Activated CD4-positive, alpha-beta T cell treated with anti-CD3 and anti-CD28 coated beads, Interleukin-2, amount 10 ng/mL, durations not matched to agents 24 days and 14 days (primary cell): ENCODE results near the gene SPIRE2. TPM values are rescaled to one million over a fixed set of nuclear protein-coding genes. Genes with fewer than 3 reads are reported as not detected.

Experiments
- DNase-seq: peaks from one replicate; pipeline ENCODE4 v3.0.0; 2022
- H3K27ac Mint-ChIP-seq: one replicate; pipeline ENCODE4 v1.8.0; 2022; ENCODE audit warnings: mild to moderate bottlenecking, mixed read lengths
- H3K27me3 Mint-ChIP-seq: one replicate; pipeline ENCODE4 v1.8.0; 2022; ENCODE audit warnings: mixed read lengths
- H3K36me3 Mint-ChIP-seq: one replicate; pipeline ENCODE4 v1.8.0; 2022; ENCODE audit warnings: low read depth, mild to moderate bottlenecking, mixed read lengths
- H3K4me1 Mint-ChIP-seq: one replicate; pipeline ENCODE4 v1.8.0; 2021; ENCODE audit warnings: mixed read lengths
- H3K4me3 Mint-ChIP-seq: one replicate; pipeline ENCODE4 v1.8.0; 2022; ENCODE audit warnings: mild to moderate bottlenecking, moderate library complexity, mixed read lengths
- H3K9me3 Mint-ChIP-seq: one replicate; pipeline ENCODE4 v1.8.0; 2021; ENCODE audit warnings: mixed read lengths
- intact Hi-C: fragments of 100-400 bp; cut with micrococcal nuclease; formaldehyde crosslinking; loops from one replicate; pipeline ENCODE4 v1.15.1; 2023
- total RNA-seq: library from RNA; stranded (reverse); gene quantifications from 2 replicates; pipeline ENCODE4 v1.2.3, GENCODE V29; 2022

The SPIRE2 gene
- total RNA-seq, 1 donor from 2014 or later: 2.0 TPM

DNA sequence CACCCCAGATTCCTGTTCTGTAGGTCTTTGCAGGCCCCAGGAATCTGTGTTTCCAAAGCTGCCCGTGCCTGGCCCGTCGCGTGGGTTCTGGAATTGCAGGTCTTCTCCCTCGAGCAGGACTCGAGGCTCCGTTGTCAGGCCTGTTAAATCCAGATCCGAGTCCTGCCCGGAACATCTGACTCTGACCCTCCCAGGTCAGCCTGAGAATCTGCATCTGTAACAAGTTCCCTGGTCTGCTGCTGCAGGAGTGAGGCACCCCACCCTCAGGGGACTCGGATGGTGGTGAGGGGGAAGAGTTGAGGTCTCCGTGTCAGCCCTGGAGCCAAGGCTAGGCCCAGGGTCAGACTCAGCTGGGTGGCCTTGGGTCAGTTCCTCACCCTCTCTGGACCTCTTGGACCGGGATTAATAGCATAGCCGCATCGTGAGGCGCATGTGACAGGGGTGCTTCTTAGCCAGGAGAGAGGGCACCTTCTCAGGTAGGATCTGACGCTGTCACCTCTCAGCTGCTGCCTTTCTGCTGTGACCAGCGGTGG lies 8.8 kb downstream of the SPIRE2 start:
- no peaks in the 10 kb centered on the region for H3K36me3 Mint-ChIP-seq
- H3K4me1 Mint-ChIP-seq: peaks cover 20% of the 10 kb centered on the region
- peak overlapping the region; percentile 60 for H3K4me3 Mint-ChIP-seq
- no peaks in the 10 kb centered on the region for H3K9me3 Mint-ChIP-seq
- H3K27ac Mint-ChIP-seq: no peak overlapping the region
- DNase-seq: no peak
- intact Hi-C loops: no loop called here
- H3K27me3 Mint-ChIP-seq: peaks cover 2% of the 10 kb centered on the region

- H3K27ac Mint-ChIP-seq: peak overlapping the region; percentile 43
- peaks cover 24% of the 10 kb centered on the region for H3K4me1 Mint-ChIP-seq
- no peak overlapping the region for H3K4me3 Mint-ChIP-seq
- intact Hi-C loops: no loop called here
- peak; percentile 83 for DNase-seq
- no peaks in the 10 kb centered on the region for H3K36me3 Mint-ChIP-seq
- no peaks in the 10 kb centered on the region for H3K27me3 Mint-ChIP-seq
- no peaks in the 10 kb centered on the region for H3K9me3 Mint-ChIP-seq
Measured at GRCh38 chr16:89841275-89841674, 13.0 kb downstream of the SPIRE2 start.

DNA sequence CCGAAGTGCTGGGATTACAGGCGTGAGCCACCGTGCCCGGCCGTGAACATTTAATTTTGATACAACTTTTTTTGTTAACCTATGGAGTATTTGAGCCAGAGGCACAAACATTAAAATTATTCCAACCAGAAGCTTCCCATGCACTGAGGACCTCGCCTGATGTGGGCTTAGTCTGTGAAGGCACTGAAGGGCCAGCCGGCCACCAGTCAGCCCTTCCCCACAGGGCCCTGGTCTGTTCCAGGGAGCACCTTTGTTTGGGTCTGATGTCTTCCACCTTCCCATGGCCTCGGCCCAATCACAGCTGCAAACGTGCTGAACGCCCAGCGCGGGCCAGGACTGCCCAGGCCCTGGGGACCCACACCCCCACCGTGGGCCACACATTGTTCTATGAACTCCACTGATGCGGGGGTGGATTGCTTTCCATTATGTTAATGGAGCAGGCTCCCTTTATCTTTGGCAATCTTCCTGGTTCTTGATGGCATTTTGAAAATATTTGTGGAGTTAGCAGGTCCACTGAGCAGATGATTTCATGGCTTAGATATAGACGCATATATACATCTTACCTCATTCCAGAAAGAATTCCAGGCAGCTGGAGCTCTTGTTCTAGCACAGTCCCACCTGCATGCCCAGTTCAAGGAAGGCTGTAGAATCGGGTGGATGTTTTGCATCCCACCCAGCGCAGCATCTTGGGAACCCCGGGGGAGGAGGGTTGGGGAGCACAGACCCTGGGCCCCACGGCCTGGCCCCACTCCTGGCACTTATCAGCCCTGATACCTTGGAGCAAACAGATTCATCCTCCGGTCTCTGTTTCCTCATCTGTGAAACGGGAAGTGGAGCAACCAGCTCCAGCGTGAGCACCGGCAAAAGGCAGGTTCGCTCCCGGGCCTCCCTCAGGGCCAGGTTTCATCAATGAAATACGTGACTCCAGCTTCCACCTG lies 14.5 kb downstream of the SPIRE2 start:
- Mint-ChIP-seq H3K9me3 (no peaks in the 10 kb centered on the region), H3K27ac (no peak overlapping the region), H3K27me3 (no peaks in the 10 kb centered on the region), H3K4me1 (peaks cover 18% of the 10 kb centered on the region), H3K4me3 (no peak overlapping the region), H3K36me3 (no peaks in the 10 kb centered on the region)
- intact Hi-C loops: no loop called here
- DNase-seq: no peak

- Mint-ChIP-seq H3K27me3 (no peaks in the 10 kb centered on the region), H3K4me3 (no peak overlapping the region), H3K4me1 (peaks cover 12% of the 10 kb centered on the region), H3K9me3 (no peaks in the 10 kb centered on the region), H3K36me3 (no peaks in the 10 kb centered on the region), H3K27ac (no peak overlapping the region)
- intact Hi-C loops: no loop called here
- DNase-seq: no peak
Measured at GRCh38 chr16:89843409-89844350, 15.4 kb downstream of the SPIRE2 start.

- H3K4me3 Mint-ChIP-seq: no peak overlapping the region
- H3K4me1 Mint-ChIP-seq: peaks cover 10% of the 10 kb centered on the region
Measured at GRCh38 chr16:89844739-89845339, 16.6 kb downstream of the SPIRE2 start.

DNA sequence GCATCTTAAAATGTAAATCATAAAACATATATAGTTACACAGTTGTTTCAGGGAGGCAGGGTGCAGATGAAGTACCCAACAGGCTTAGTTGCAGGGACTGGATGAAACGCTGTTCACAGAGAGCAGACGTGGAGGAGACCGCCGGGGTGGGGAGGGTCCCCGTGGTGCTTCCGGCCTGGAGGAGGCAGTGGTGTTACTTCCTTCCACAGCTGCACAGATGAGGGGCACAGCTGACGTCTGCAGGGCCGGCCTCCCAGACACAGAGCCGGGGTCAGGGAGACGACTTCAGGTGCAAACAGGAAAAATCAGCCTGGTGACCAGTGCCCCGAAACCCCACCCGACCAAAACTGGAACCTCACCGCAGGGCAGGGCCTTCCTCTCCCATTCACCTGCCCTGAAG lies 17.1 kb downstream of the SPIRE2 start:
- Mint-ChIP-seq H3K36me3 (no peaks in the 10 kb centered on the region), H3K9me3 (no peaks in the 10 kb centered on the region), H3K4me3 (no peak overlapping the region), H3K27ac (no peak overlapping the region), H3K4me1 (peaks cover 10% of the 10 kb centered on the region), H3K27me3 (no peaks in the 10 kb centered on the region)
- intact Hi-C loops: no loop called here
- peak; percentile 67 for DNase-seq

More at GRCh38 chr16:89844739-89845339, 16.6 kb downstream of the SPIRE2 start:
- Mint-ChIP-seq H3K27ac (no peak overlapping the region), H3K27me3 (no peaks in the 10 kb centered on the region), H3K9me3 (no peaks in the 10 kb centered on the region), H3K36me3 (no peaks in the 10 kb centered on the region)
- DNase-seq: no peak
- intact Hi-C loops: no loop called here

GRCh38 chr16:89847051-89847939 lies 19.0 kb downstream of the SPIRE2 start:
- Mint-ChIP-seq H3K27ac (no peak overlapping the region), H3K36me3 (no peaks in the 10 kb centered on the region), H3K27me3 (no peaks in the 10 kb centered on the region), H3K9me3 (no peaks in the 10 kb centered on the region), H3K4me3 (no peak overlapping the region), H3K4me1 (peaks cover 4% of the 10 kb centered on the region)
- DNase-seq: no peak
- intact Hi-C loops: no loop called here

DNA sequence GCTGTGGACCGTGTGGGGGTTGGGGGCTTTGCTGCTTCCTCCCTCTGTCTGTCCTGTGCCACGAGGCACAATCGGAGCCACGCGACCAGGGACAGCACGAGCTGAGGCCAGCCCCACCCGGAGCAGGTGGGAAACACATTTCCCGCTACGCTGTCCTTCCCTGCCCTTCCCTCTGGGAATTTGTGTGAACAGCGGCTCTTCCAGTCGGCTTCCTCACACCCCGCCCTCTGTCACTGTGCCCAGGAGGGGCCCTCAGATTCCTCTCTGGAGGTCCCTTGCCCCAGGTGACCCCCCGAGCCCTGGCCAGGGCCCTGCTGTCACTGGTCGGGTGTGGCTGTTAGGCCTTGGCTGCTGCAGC lies 19.6 kb downstream of the SPIRE2 start:
- H3K27me3 Mint-ChIP-seq: no peaks in the 10 kb centered on the region
- no peaks in the 10 kb centered on the region for H3K36me3 Mint-ChIP-seq
- no peak overlapping the region for H3K27ac Mint-ChIP-seq
- peaks cover 4% of the 10 kb centered on the region for H3K4me1 Mint-ChIP-seq
- no peaks in the 10 kb centered on the region for H3K9me3 Mint-ChIP-seq
- intact Hi-C loops: no loop called here
- DNase-seq: no peak
- H3K4me3 Mint-ChIP-seq: no peak overlapping the region

GRCh38 chr16:89848974-89849373 lies 20.7 kb downstream of the SPIRE2 start:
- intact Hi-C loops: no loop called here
- Mint-ChIP-seq H3K4me1 (peaks cover 4% of the 10 kb centered on the region), H3K36me3 (no peaks in the 10 kb centered on the region), H3K9me3 (no peaks in the 10 kb centered on the region), H3K4me3 (no peak overlapping the region), H3K27me3 (no peaks in the 10 kb centered on the region), H3K27ac (no peak overlapping the region)
- no peak for DNase-seq

DNA sequence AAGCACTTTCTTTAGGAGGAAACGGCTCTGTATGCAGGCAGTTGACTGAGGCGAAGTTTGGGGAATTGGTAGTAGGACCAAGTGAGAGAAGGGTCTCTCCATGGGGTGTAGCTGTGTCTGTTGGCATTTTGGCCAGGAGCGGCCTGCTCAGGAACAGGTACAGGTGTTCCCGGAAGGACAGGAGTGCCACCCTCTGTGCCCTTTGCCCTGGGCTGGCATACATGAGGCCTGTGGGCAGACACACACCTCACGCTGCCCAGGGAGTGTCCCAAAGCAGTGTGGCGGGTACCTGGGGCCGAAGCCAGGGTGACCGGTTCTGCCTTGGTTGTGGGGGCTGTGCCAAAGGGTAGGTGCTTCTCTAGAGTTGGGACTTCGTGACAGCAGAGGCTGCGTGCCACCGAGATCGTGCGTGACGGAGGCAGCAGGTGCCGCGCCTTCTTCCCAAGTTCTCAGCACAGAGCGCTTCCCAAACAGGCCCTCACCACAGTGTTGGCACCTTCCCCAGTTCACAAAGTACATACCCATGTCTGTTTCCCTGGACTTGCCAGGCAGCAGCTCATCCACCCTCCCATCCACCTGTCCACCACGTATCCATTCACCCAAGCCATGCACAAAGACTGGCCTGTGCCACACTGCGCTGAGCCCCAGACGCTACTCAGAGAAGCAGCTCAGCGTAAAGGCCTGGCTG lies 25.2 kb downstream of the SPIRE2 start:
- H3K4me3 Mint-ChIP-seq: no peak overlapping the region
- H3K36me3 Mint-ChIP-seq: no peaks in the 10 kb centered on the region
- intact Hi-C loops: no loop called here
- no peak overlapping the region for H3K27ac Mint-ChIP-seq
- no peaks in the 10 kb centered on the region for H3K9me3 Mint-ChIP-seq
- peaks cover 1% of the 10 kb centered on the region for H3K27me3 Mint-ChIP-seq
- no peaks in the 10 kb centered on the region for H3K4me1 Mint-ChIP-seq
- DNase-seq: no peak

DNA sequence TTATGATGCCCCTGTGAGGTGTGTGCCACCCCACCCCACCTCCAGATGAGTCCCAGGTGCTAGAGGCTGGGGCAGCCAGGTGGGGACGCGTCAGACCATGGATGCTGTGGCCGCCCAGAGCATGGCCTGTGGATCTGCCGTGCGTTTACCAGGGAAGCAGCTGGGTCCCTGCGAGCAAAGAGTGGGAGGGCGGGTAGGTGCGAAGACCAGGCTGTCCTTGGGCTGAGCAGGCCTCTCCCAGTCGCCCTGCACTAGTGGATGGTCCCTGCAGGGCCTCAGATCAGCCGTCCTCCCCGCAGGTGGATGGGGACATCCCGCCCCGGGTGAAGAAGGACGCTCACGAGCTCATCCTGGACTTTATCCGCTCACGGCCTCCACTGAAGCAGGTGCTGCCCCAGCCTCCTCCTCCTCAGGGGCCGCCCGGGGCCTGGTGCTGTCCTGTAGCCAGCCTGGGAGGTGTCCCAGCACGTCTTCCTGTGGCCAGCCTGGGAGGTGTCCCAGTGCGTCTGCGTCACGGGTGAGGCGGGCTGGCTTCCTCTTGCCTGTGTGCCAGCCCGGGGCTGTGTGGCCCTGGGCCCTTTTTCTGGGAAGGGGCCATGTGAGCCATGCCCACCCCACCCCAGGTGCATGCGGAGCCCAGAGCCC lies 27.1 kb downstream of the SPIRE2 start:
- intact Hi-C loops: no loop called here

DNA sequence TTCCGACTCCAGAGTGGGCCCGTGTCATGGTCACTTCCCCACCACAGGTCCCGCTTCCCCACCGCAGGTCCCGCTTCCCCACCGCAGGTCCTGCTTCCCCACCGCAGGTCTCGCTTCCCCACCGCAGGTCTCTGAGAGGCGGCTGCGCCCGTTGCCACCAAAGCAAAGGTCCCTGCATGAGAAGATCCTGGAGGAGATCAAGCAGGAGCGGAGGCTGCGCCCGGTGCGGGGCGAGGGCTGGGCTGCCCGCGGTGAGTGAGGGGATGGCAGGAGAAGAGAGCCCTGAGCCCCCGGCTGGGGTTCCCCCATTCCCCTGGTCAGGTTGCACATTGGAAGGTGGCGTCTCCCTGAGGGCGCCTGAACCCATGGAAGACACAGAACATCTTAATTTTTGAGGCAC lies 27.7 kb downstream of the SPIRE2 start:
- Mint-ChIP-seq H3K9me3 (no peaks in the 10 kb centered on the region), H3K4me1 (peaks cover 1% of the 10 kb centered on the region), H3K36me3 (no peaks in the 10 kb centered on the region), H3K27ac (no peak overlapping the region), H3K4me3 (no peak overlapping the region), H3K27me3 (peaks cover 1% of the 10 kb centered on the region)
- no peak for DNase-seq
- intact Hi-C loops: no loop called here

More for the DNA sequence above, 27.1 kb downstream of the SPIRE2 start:
- Mint-ChIP-seq H3K27ac (no peak overlapping the region), H3K9me3 (no peaks in the 10 kb centered on the region), H3K4me3 (no peak overlapping the region), H3K4me1 (no peaks in the 10 kb centered on the region), H3K27me3 (peaks cover 1% of the 10 kb centered on the region), H3K36me3 (no peaks in the 10 kb centered on the region)
- no peak for DNase-seq
